H1 (cell line): ENCODE results near the gene KRTAP5-6. TPM values are rescaled to one million over a fixed set of nuclear protein-coding genes. Genes with fewer than 3 reads are reported as not detected.

Source experiments
- CTCF ChIA-PET: fragments of 300-600 bp; sonication (Branson Sonifier 250); formaldehyde crosslinking; loops from one replicate; lab custom pipeline; 2021; ENCODE audit not compliant: partially characterized antibody; lab: Charles Lee
- POLR2A ChIA-PET: fragments of 300-600 bp; sonication (Branson Sonifier 250); formaldehyde crosslinking; loops from one replicate; lab custom pipeline; 2021; ENCODE audit warnings: inconsistent platforms; ENCODE audit not compliant: partially characterized antibody; lab: Charles Lee
- DNase-seq, 2 experiments: peaks; one replicate each; pipeline versions ENCODE4 v3.0.0 to v3.0.0-alpha.2; 2010 to 2022; ENCODE audit warnings: low spot score in 2 of 2, low read depth in 1 of 2, mixed read lengths in 1 of 2
- FAIRE-seq: peaks from 2 replicates; lab custom pipeline; 2011; peaks lifted over from hg19 to GRCh38; lab: Jason Lieb, UNC
- H2AFZ ChIP-seq: 2 replicates; pipeline ENCODE4 v1.8.1; 2012; ENCODE audit warnings: low read length, inconsistent platforms
- H2AK5ac ChIP-seq: 2 replicates; pipeline ENCODE4 v1.6.1; 2013; ENCODE audit warnings: low read depth, low read length
- H2BK120ac ChIP-seq: replicated peaks from 2 replicates; pipeline ENCODE3; 2013; ENCODE audit warnings: low read depth, low read length, inconsistent platforms
- H2BK12ac ChIP-seq: 2 replicates; pipeline ENCODE4 v1.6.1; 2013; ENCODE audit warnings: low read depth, low read length
- H2BK15ac ChIP-seq: 2 replicates; pipeline ENCODE4 v1.6.1; 2013; ENCODE audit warnings: low read length
- H2BK20ac ChIP-seq: 2 replicates; pipeline ENCODE4 v1.6.1; 2013; ENCODE audit warnings: low read length
- H2BK5ac ChIP-seq: 2 replicates; pipeline ENCODE4 v1.6.1; 2013; ENCODE audit warnings: low read depth, low read length
- H3K14ac ChIP-seq: 2 replicates; pipeline ENCODE4 v1.6.1; 2013; ENCODE audit warnings: inconsistent platforms; ENCODE audit not compliant: insufficient read length
- H3K18ac ChIP-seq: 2 replicates; pipeline ENCODE4 v1.6.1; 2013; ENCODE audit warnings: low read length; ENCODE audit errors: extremely low read depth
- H3K23ac ChIP-seq: 2 replicates; pipeline ENCODE4 v1.6.1; 2013; ENCODE audit warnings: inconsistent platforms; ENCODE audit not compliant: insufficient read length
- H3K23me2 ChIP-seq: 2 replicates; pipeline ENCODE4 v1.6.1; 2013; ENCODE audit warnings: low read depth, low read length
- H3K27ac ChIP-seq: 2 replicates; pipeline ENCODE4 v1.6.1; 2011; ENCODE audit warnings: low read depth, low read length, inconsistent platforms
- H3K27me3 ChIP-seq, 4 experiments: replicated peaks in 1 of 4; 1 replicate in 1 of 4; 2 replicates in 3 of 4; pipeline versions ENCODE4 v1.6.1 to v1.8.1; 2011 to 2013; ENCODE audit warnings: low read length in 3 of 4, mild to moderate bottlenecking in 3 of 4, inconsistent platforms in 2 of 4, mixed read lengths in 2 of 4, moderate library complexity in 1 of 4; ENCODE audit not compliant: control insufficient read depth in 3 of 4, insufficient read depth in 3 of 4; ENCODE audit errors: extremely low read depth in 1 of 4
- H3K36me3 ChIP-seq, 4 experiments: 2 replicates each; pipeline versions ENCODE4 v1.6.1 to v1.8.1; 2011 to 2013; ENCODE audit warnings: mild to moderate bottlenecking in 4 of 4, low read length in 3 of 4, moderate library complexity in 2 of 4, control low read depth in 1 of 4, inconsistent platforms in 1 of 4; ENCODE audit not compliant: insufficient read depth in 4 of 4, control insufficient read depth in 2 of 4
- H3K4ac ChIP-seq: replicated peaks from 2 replicates; pipeline ENCODE3; 2013; ENCODE audit warnings: low read length, low read depth, mixed read lengths, inconsistent platforms; ENCODE audit not compliant: insufficient read length
- H3K4me1 ChIP-seq, 4 experiments: replicated peaks in 1 of 4; 1 replicate in 1 of 4; 2 replicates in 3 of 4; pipeline versions ENCODE4 v1.6.1 to v1.8.1; 2011 to 2013; ENCODE audit warnings: low read length in 3 of 4, inconsistent platforms in 2 of 4, mixed read lengths in 1 of 4; ENCODE audit not compliant: insufficient read depth in 4 of 4, control insufficient read depth in 3 of 4
- H3K4me2 ChIP-seq, 2 experiments: 2 replicates each; pipeline versions ENCODE4 v1.6.1 to v1.8.1; 2011 to 2013; ENCODE audit warnings: low read depth in 2 of 2, low read length in 2 of 2, control low read depth in 1 of 2, inconsistent platforms in 1 of 2, mild to moderate bottlenecking in 1 of 2; ENCODE audit not compliant: insufficient read depth in 1 of 2
- H3K4me3 ChIP-seq, 4 experiments: fragments of 200-600, 300-600 bp in 1 of 4; sonication (generic), shearing (Covaris generic), sonication (Bioruptor Twin) in 1 of 4; 2 replicates each; pipeline versions ENCODE4 v1.5.1 to v1.8.1; 2011 to 2016; ENCODE audit warnings: low read length in 4 of 4, low read depth in 3 of 4, control low read depth in 2 of 4, inconsistent platforms in 2 of 4, mild to moderate bottlenecking in 2 of 4, mixed read lengths in 1 of 4, moderate library complexity in 1 of 4; ENCODE audit not compliant: insufficient read depth in 2 of 4; ENCODE audit errors: extremely low read depth in 1 of 4
- H3K56ac ChIP-seq: replicated peaks from 2 replicates; pipeline ENCODE3; 2013; ENCODE audit warnings: low read depth, mild to moderate bottlenecking, mixed read lengths, low read length, inconsistent platforms; ENCODE audit not compliant: insufficient read length
- H3K79me1 ChIP-seq: 2 replicates; pipeline ENCODE4 v1.6.1; 2013; ENCODE audit warnings: low read depth, low read length, control low read depth
- H3K79me2 ChIP-seq, 2 experiments: 2 replicates each; pipeline versions ENCODE4 v1.6.1 to v1.8.1; 2012 to 2013; ENCODE audit warnings: low read length in 2 of 2, mild to moderate bottlenecking in 2 of 2, inconsistent platforms in 1 of 2; ENCODE audit not compliant: insufficient read depth in 2 of 2, control insufficient read depth in 1 of 2
- H3K9ac ChIP-seq, 4 experiments: replicated peaks in 1 of 4; 1 replicate in 1 of 4; 2 replicates in 3 of 4; pipeline versions ENCODE4 v1.6.1 to v1.8.1; 2011 to 2013; ENCODE audit warnings: low read depth in 3 of 4, low read length in 3 of 4, control low read depth in 2 of 4, mild to moderate bottlenecking in 2 of 4, moderate library complexity in 2 of 4, inconsistent platforms in 1 of 4; ENCODE audit errors: extremely low read depth in 1 of 4
- H3K9me3 ChIP-seq, 2 experiments: 2 replicates each; pipeline versions ENCODE4 v1.6.1 to v1.8.1; 2012 to 2013; ENCODE audit warnings: mild to moderate bottlenecking in 2 of 2, moderate library complexity in 2 of 2, control low read depth in 1 of 2, inconsistent platforms in 1 of 2, low read depth in 1 of 2, low read length in 1 of 2, mixed read lengths in 1 of 2; ENCODE audit not compliant: insufficient read depth in 2 of 2
- H4K20me1 ChIP-seq, 2 experiments: replicated peaks in 1 of 2; 2 replicates each; pipeline versions ENCODE3 to v1.8.1; 2011 to 2013; ENCODE audit warnings: inconsistent platforms in 2 of 2, low read length in 2 of 2, mild to moderate bottlenecking in 1 of 2; ENCODE audit not compliant: insufficient read depth in 2 of 2, control insufficient read depth in 1 of 2
- H4K5ac ChIP-seq: 2 replicates; pipeline ENCODE4 v1.6.1; 2013; ENCODE audit warnings: low read length, low read depth, mixed read lengths, inconsistent platforms; ENCODE audit not compliant: insufficient read length
- H4K8ac ChIP-seq: 2 replicates; pipeline ENCODE4 v1.8.0; 2013; ENCODE audit warnings: mild to moderate bottlenecking, moderate library complexity, low read length, inconsistent platforms; ENCODE audit not compliant: insufficient read depth; ENCODE audit errors: extremely low read depth
- H4K91ac ChIP-seq: replicated peaks from 2 replicates; pipeline ENCODE3; 2013; ENCODE audit warnings: low read length, mixed read lengths, inconsistent platforms; ENCODE audit not compliant: insufficient read length
- BCL11A ChIP-seq, 2 experiments: IDR thresholded peaks; one replicate each; pipeline ENCODE4 v1.6.1; 2011; ENCODE audit warnings: low read depth in 2 of 2, low read length in 2 of 2, mild to moderate bottlenecking in 2 of 2
- JUND ChIP-seq: IDR thresholded peaks from 2 replicates; pipeline ENCODE4 v1.6.1; 2011; ENCODE audit warnings: mild to moderate bottlenecking, improper control_type of control experiment, low read length
- PHF8 ChIP-seq: fragments of 200-600 bp; sonication (generic); conservative IDR thresholded peaks from 2 replicates; pipeline ENCODE4 v1.7.1; 2012; ENCODE audit warnings: low read depth, mild to moderate bottlenecking, inconsistent platforms, low read length, moderate library complexity
- RAD21 ChIP-seq, 2 experiments: IDR thresholded peaks in 1 of 2; conservative IDR thresholded peaks in 1 of 2; 2 replicates each; pipeline ENCODE4 v1.6.1; 2011; ENCODE audit warnings: low read depth in 2 of 2, low read length in 2 of 2, improper control_type of control experiment in 1 of 2, inconsistent platforms in 1 of 2, mild to moderate bottlenecking in 1 of 2, moderate library complexity in 1 of 2
- RBBP5 ChIP-seq: IDR thresholded peaks from 2 replicates; pipeline ENCODE4 v1.7.1; 2012; ENCODE audit warnings: low read depth, mild to moderate bottlenecking, inconsistent platforms, low read length, moderate library complexity, borderline replicate concordance
- SAP30 ChIP-seq: fragments of 300-600 bp; sonication (generic); IDR thresholded peaks from 2 replicates; pipeline ENCODE4 v1.7.1; 2012; ENCODE audit warnings: low read length, moderate library complexity, mild to moderate bottlenecking, inconsistent platforms; ENCODE audit not compliant: insufficient read depth, insufficient replicate concordance
- SP4 ChIP-seq: IDR thresholded peaks from 2 replicates; pipeline ENCODE4 v1.6.1; 2012; ENCODE audit warnings: low read length, inconsistent platforms
- WGBS, 2 experiments: shearing (Covaris generic) in 1 of 2; methylation state at CpG; one replicate each; pipeline versions ENCODE4 v1.1.6 to v1.1.7; 2013 to 2015; ENCODE audit warnings: low lambda C conversion rate in 2 of 2, mixed read lengths in 2 of 2, inconsistent platforms in 1 of 2, low coverage in 1 of 2, missing lambda C conversion rate in 1 of 2; ENCODE audit not compliant: insufficient replicate concordance in 2 of 2, insufficient coverage in 1 of 2, insufficient read length in 1 of 2; ENCODE audit errors: extremely low coverage in 1 of 2, missing lambda C conversion rate in 1 of 2; 5-methylcytosine and 5-hydroxymethylcytosine counted together
- polyA plus RNA-seq, 7 experiments: library from polyadenylated mRNA; depleted of rRNA in 3 of 7; stranded (reverse) in 5 of 7; unstranded in 2 of 7; fragments of >200 nt in 5 of 7; fragments of 200-250 nt in 2 of 7; gene quantifications; 1 replicate in 5 of 7; 2 replicates in 1 of 7; 4 replicates in 1 of 7; pipeline versions ENCODE4 v1.2.1 to v1.2.3, GENCODE V29; 2011 to 2013; ENCODE audit warnings: missing spikeins in 2 of 7, mixed read lengths in 2 of 7
- total RNA-seq: library from RNA; stranded (reverse); fragmentation: NEBNext Ultra II Directional; extraction: Animal tissue kit (Norgen Biotek cat#: 25700); gene quantifications from 2 replicates; pipeline ENCODE4 v1.2.1, GENCODE V29; 2021
- TF ChIP-seq, protein P1 (sequence below): IDR thresholded peaks from 2 replicates; pipeline ENCODE4 v1.6.1; 2012; ENCODE audit warnings: inconsistent platforms

KRTAP5-6 gene
- total and polyA plus RNA-seq, 2 of the 8 experiments (the other 6 are each of a cell fraction or from before 2014, with no cell fraction given), result not detected

- CTCF ChIA-PET, result interaction anchor here (1.3 to 2.1 kb wide), 4 partner anchors 86 to 99 kb away, joined by 3 to 5 read pairs (median 4); no protein-coding TSS in a partner anchor
- no peak overlapping the region for H2BK5ac ChIP-seq
- POLR2A ChIA-PET, result interaction anchor here (1.1 kb wide), 1 partner anchor 10 kb away, joined by 3 read pairs; no protein-coding TSS in a partner anchor
Observed at GRCh38 chr11:1738380-1738779, 41.4 kb downstream of the KRTAP5-6 start.

More at GRCh38 chr11:1738380-1738779, 41.4 kb downstream of the KRTAP5-6 start:
- H4K91ac ChIP-seq, result no peak overlapping the region
- H2AFZ ChIP-seq, result no peak overlapping the region
- peaks cover 0 to 7% (median 0%) of the 10 kb centered on the region in 4 experiments; a peak in 4 of 7 replicates for H3K27me3 ChIP-seq
- no peak overlapping the region for H3K56ac ChIP-seq
- no peak overlapping the region for H3K4ac ChIP-seq
- no peak overlapping the region for H2BK12ac ChIP-seq
- no peak overlapping the region for H4K5ac ChIP-seq
- no peak overlapping the region for H3K4me3 ChIP-seq
- H3K9ac ChIP-seq, result no peak overlapping the region
- H3K23ac ChIP-seq, result no peak overlapping the region
- H2BK15ac ChIP-seq, result no peak overlapping the region
- H3K9me3 ChIP-seq, result peaks cover 0 to 2% of the 10 kb centered on the region in 2 experiments; a peak in 1 of 4 replicates
- H3K18ac ChIP-seq, result no peak overlapping the region
- no peaks in the 10 kb centered on the region; a peak in 1 of 7 replicates for H3K4me1 ChIP-seq
- H2BK120ac ChIP-seq, result no peak overlapping the region
- TF ChIP-seq JUND (no peak), SAP30 (no peak), BCL11A (IDR thresholded peaks at IDR 0.05; ENCODE audit: low read depth in 2 of 2, low read length in 2 of 2) (no peak), PHF8 (no peak), RBBP5 (no peak), SP4 (no peak), RAD21 (IDR thresholded peaks at IDR 0.05 in 1 of 2, conservative IDR thresholded peaks at IDR 0.05 in 1 of 2; ENCODE audit: low read depth in 2 of 2, low read length in 2 of 2) (no peak)
- TF ChIP-seq, protein P1, sequence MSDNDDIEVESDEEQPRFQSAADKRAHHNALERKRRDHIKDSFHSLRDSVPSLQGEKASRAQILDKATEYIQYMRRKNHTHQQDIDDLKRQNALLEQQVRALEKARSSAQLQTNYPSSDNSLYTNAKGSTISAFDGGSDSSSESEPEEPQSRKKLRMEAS, result no peak
- H2AK5ac ChIP-seq, result no peak overlapping the region
- H2BK20ac ChIP-seq, result no peak overlapping the region
- no peaks in the 10 kb centered on the region for H3K79me1 ChIP-seq
- FAIRE-seq, result no peak
- WGBS, 2 experiments, result 91% methylated on average over 10 of the region's 10 CpGs; no CpG with 5 or more reads in 1 of the 2 experiments
- no peak for DNase-seq
- no peak overlapping the region for H3K4me2 ChIP-seq
- H3K79me2 ChIP-seq, result no peaks in the 10 kb centered on the region
- H3K14ac ChIP-seq, result no peak overlapping the region
- H3K36me3 ChIP-seq, result no peaks in the 10 kb centered on the region
- peaks cover 12% of the 10 kb centered on the region; the same call in 1 of the 2 replicates for H3K23me2 ChIP-seq
- peaks cover 0 to 3% of the 10 kb centered on the region in 2 experiments for H4K20me1 ChIP-seq
- H3K27ac ChIP-seq, result no peak overlapping the region
- H4K8ac ChIP-seq, result no peak overlapping the region
